Measurements from ENCODE around the gene MTO1.
"Not testable (repeated sequence)": the region's sequence is repeated elsewhere in the genome, so short reads cannot be mapped to it uniquely, and the experiment has no call there.

Gene MTO1

GRCh38 chr6:73505142-73505541 lies 43.6 kb downstream of the MTO1 start:
- no peak for DNase-seq (ENCODE audit: low spot score)

DNA sequence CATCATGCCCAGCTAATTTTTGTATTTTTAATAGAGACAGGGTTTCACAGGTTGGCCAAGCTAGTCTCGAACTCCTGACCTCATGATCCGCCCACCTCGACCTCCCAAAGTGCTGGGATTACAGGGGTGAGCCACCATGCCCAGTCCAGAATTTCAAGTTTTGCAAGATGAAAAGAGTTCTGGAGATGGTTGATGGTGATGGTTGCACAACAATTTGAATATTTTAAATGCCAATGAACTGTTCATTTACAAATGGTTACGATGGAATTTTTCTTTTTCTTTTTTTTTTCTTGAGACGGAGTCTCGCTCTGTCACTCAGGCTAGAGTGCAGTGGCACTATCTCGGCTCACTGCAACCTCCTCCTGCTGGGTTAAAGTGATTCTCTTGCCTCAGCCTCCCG lies 44.2 kb downstream of the MTO1 start:
- DNase-seq (ENCODE audit: low spot score) = not testable (repeated sequence)

DNA sequence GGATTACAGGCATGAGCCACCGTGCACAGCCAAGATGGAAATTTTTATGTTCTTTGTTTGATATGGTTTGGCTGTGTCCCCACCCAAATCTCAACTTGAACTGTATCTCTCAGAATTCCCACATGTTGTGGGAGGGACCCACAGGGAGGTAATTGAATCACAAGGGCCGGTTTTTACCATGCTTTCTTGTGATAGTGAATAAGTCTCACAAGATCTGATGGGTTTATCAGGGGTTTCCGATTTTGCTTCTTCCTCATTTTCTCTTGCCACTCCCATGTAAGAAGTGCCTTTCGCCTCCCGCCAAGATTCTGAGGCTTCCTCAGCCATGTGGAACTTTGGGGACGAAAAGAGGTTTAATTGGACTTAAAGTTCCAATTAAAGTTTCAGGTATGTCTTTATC lies 44.7 kb downstream of the MTO1 start:
- DNase-seq (ENCODE audit: low spot score) = no peak

DNA sequence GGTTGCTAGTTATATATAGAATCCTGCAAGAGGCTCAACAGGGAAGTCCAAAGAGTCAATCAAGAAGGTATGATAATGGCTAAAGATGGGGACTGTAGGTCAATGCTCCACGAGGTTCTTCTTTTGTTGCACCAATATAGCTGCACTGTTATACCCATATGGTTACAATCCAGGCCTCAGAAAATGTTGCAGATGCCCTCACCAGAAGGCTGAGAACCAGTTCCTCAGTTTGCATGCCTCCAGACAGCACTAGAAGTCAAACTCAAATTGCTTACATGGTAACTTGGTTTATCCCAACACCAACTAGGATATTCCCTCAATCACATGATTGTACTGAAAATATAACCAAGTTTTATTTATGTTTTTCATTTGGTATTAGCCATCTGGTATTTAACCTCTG lies 47.2 kb downstream of the MTO1 start:
- DNase-seq (ENCODE audit: low spot score) = no peak

DNA sequence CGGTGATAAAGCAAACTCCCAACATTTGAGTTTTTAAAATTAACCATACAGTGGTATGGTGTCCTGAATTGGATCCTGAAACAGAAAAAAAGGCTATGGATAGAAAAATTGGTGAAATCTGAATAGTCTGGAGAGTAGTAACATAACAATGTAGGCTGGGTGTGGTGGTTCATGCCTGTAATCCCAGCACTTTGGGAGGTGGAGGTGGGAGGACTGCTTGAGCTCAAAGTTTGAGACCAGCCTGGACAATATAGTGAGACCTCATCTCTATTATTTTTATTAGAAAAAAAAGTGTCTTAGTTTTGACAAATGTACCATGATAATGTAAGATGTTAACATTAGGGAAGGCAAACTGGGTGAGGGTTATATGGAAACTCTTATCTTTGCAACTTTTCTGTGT lies 48.3 kb downstream of the MTO1 start:
- no peak for DNase-seq (ENCODE audit: low spot score)

DNA sequence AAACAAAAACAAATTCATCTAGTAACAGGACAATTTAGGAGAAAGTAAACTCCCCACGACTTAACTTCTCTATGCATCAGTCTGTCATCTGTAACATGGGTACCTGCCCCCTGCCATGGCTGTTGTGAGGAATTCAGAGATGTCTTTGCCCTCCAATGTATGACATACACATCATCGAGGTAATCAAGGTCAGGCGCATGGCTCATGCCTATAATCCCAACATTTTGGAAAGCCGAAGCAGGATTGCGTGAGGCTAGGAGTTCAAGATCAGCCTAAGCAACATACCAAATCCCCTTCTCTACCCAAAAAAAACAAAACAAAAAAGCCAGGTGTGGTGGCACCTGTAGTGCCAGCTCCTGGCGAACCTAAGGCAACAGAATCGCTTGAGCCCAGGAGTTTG lies 50.3 kb downstream of the MTO1 start:
- no peak for DNase-seq (ENCODE audit: low spot score)

- DNase-seq (ENCODE audit: low spot score) = no peak
Observed at GRCh38 chr6:73513496-73513854, 51.9 kb downstream of the MTO1 start.

GRCh38 chr6:73514746-73515110 lies 53.2 kb downstream of the MTO1 start:
- no peak for DNase-seq (ENCODE audit: low spot score)

DNA sequence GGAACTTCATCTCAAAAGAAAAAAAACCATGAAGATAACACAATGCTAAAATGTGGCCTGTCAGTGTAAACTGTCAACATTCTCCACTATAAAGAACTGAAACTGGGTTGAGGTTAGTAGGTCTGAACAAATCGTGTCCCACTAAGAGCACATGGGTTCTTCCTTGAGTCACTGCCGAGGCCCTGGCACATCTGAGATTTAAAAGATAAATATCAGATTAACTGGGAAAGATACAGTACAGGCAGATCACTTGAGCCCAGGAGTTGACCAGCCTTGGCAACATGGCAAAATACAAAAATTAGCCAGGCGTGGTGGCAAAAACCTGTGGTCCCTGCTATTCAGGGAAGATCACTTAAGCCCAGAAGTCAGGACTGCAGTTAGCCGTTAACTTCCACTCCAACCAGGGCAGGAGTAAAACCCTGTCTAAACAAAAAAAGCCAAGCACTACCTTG lies 53.7 kb downstream of the MTO1 start:
- DNase-seq (ENCODE audit: low spot score) = no peak

DNA sequence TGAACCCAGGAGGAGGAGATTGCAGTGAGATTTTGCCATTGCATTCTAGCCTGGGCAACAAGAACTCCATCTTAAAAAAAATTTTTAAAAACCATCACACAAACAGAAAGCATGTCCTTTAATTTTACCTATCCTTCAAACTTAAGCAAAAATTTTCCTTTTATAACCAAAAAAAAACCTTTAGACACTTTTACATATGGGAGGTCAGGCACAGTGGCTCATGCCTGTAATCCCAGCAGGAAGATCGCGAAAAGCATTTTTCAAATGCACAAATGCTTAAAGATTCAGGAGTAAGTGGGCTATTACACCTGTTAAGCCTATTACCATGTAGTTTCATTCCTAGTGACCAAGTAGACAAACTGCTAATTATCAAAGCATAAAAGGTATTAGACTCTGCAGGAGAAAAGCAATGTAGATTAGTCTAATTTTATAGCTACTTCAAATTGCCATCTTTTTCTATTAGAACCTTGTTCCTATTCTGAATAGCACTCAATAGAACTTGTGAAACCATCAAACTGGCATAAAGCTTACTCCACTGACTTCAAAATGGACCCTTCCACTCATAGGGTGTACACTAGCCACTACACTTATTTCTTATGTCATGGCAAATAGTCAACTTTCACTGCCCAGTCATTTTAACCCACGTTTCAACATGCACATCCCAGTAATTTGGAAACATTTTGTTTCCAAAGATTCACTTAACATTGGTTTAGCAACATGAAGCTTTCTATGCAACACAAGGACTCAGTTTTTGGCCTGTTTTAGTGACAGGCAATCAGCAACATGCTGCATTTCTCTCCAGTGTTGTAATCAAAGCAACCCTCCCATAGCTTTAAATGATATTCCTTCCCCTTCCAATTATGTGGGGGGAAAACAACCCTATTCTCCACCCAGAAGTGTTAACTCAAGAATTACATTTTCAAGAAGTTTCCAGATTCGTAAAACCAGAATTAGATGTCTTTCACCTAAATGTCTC lies 55.3 kb downstream of the MTO1 start:
- no peak for DNase-seq (ENCODE audit: low spot score)

DNA sequence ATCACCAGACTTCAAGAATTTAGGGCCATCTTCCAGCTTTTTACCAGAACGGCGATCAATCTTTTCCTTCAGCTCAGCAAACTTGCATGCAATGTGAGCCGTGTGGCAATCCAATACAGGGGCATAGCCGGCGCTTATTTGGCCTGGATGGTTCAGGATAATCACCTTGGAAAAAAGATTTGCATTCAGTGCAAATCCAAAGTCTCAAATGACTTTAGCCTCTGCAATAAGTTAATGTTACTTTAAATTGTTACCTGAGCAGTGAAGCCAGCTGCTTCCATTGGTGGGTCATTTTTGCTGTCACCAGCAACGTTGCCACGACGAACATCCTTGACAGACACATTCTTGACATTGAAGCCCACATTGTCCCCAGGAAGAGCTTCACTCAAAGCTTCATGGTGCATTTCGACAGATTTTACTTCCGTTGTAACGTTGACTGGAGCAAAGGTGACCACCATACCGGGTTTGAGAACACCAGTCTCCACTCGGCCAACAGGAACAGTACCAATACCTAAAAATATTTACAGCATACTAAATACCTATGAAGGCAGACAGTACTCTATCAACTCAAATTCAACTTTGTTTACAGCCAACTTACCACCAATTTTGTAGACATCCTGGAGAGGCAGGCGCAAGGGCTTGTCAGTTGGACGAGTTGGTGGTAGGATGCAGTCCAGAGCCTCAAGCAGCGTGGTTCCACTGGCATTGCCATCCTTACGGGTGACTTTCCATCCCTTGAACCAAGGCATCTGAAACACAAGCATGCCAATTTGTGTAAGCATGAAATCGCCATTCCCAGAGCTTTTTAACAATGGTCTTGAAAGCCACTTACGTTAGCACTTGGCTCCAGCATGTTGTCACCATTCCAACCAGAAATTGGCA lies 56.8 kb downstream of the MTO1 start:
- DNase-seq (ENCODE audit: low spot score) = not testable (repeated sequence)

DNA sequence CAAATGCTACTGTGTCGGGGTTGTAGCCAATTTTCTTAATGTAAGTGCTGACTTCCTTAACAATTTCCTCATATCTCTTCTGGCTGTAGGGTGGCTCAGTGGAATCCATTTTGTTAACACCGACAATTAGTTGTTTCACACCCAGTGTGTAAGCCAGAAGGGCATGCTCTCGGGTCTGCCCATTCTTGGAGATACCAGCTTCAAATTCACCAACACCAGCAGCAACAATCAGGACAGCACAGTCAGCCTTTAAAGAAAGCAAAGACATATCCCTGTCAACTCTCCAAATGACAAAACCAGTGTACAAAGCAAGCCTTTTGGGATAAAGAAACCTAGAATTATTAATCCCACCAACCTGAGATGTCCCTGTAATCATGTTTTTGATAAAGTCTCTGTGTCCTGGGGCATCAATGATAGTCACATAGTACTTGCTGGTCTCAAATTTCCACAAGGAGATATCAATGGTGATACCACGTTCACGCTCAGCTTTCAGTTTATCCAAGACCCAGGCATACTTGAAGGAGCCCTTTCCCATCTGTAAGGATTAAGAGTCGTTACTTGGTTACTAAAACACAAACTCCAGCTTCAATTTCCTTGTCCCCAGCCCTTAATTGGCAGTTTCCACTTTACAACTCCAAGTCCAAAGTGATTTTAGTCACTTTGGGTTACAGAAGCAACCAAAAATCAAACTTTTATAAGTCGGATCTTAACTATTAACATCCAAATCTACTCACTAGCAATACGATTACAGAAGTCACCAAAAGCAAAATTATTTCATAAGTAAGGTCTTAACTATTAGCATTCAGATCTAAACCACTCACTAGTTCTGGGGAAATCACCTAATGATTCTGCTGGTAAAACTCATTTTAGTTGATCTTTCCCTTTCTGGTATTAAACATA lies 57.7 kb downstream of the MTO1 start:
- DNase-seq (ENCODE audit: low spot score) = not testable (repeated sequence)

DNA sequence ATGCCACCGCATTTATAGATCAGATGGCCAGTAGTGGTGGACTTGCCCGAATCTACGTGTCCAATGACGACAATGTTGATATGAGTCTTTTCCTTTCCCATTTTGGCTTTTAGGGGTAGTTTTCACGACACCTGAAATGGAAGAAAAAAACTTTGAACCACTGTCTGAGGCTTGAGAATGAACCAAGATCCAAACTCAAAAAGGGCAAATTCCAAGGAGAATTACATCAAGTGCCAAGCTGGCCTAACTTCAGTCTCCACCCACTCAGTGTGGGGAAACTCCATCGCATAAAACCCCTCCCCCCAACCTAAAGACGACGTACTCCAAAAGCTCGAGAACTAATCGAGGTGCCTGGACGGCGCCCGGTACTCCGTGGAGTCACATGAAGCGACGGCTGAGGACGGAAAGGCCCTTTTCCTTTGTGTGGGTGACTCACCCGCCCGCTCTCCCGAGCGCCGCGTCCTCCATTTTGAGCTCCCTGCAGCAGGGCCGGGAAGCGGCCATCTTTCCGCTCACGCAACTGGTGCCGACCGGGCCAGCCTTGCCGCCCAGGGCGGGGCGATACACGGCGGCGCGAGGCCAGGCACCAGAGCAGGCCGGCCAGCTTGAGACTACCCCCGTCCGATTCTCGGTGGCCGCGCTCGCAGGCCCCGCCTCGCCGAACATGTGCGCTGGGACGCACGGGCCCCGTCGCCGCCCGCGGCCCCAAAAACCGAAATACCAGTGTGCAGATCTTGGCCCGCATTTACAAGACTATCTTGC lies 58.6 kb downstream of the MTO1 start:
- peak; percentile 42 for DNase-seq (ENCODE audit: low spot score)

DNA sequence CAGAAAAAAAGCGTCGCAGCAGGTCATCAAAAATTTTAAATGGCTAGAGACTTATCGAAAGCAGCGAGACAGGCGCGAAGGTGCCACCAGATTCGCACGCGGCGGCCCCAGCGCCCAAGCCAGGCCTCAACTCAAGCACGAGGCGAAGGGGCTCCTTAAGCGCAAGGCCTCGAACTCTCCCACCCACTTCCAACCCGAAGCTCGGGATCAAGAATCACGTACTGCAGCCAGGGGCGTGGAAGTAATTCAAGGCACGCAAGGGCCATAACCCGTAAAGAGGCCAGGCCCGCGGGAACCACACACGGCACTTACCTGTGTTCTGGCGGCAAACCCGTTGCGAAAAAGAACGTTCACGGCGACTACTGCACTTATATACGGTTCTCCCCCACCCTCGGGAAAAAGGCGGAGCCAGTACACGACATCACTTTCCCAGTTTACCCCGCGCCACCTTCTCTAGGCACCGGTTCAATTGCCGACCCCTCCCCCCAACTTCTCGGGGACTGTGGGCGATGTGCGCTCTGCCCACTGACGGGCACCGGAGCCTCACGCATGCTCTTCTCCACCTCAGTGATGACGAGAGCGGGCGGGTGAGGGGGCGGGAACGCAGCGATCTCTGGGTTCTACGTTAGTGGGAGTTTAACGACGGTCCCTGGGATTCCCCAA lies 59.3 kb downstream of the MTO1 start, which contains the start of gene EEF1A1:
Gene EEF1A1 (minus strand): TSS at position 345 of the 663 bp plus-strand sequence. CDS start 1,006 bp downstream, outside the sequence.
- DNase-seq (ENCODE audit: low spot score) = peak; percentile 97

GRCh38 chr6:73521351-73521985 lies 59.9 kb downstream of the MTO1 start:
- peak; percentile 76 for DNase-seq (ENCODE audit: low spot score)

DNA sequence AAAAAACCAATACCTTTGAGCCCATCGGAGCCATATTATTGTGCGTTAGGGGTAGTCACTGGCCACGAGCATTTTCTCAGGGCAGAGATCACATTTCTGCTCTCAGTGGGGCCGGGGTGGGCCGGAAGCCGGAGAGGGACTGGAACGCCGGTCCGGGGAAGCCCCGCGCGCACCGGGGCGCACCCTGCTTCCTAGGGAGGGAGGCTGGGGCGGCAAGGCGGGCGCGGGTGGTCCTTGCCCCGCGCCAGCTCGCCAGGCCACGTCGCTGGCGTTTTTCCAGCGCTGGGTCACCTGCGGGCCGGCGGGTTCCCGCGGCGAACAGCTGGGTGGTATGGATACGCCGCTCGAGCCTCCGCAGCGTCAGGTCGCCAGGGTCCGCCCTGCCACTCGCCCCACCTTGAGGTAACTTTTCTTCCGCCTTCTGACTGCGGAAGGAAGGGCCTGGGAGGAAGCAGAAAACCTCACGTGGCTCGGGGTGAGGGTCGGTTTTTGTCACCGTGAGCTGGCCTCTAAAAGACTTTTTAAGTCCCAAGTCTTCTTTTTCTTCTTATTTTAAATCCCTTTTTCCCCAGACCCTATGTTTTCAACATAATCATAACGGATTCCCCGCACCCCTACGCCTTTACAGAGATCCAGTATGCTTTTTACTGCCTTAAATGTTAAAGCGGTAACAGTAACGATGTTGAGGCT lies 62.0 kb downstream of the MTO1 start:
- DNase-seq (ENCODE audit: low spot score) = peak; percentile 61

GRCh38 chr6:73525546-73526330 lies 64.2 kb downstream of the MTO1 start:
- no peak for DNase-seq (ENCODE audit: low spot score)

DNA sequence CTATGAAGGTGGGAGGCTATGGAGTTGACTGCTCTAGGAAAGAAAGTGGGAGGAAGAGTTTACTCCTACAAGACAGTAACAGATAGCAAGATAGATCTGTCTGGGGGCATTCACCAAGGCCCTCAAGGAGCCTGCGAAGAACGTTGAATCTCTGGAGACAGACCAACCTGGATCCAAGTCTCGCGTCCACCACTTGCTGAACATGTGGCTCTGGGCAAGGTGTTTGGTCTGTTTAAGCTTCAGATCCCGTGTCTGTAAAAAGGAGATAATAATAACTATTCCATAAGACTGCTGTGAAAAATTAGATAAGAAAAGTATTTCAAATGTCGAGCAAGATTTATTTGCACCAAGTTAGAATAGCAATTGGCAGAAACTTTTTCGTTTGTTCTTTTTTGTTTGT lies 67.4 kb downstream of the MTO1 start:
- no peak for DNase-seq (ENCODE audit: low spot score)
